Measurements from ENCODE around the gene ASCL5.

DNA sequence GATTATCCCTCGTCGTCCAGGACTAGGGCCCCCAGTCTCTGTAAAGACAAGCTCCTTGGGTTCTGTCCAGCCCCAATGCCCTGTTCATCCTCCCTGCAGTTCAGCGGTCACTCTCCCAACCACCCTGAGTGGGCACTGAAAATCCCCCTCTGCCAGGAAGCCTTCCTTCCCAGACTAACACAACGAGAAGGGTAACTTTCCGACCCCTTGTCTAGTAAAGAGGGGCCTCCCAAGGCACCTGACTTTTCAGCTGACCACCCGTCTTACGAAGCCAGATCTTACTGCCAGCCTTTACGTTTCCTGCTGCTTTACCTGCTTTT, 13.9 kb upstream of the ASCL5 start:
- TF ChIP-seq, protein P1, sequence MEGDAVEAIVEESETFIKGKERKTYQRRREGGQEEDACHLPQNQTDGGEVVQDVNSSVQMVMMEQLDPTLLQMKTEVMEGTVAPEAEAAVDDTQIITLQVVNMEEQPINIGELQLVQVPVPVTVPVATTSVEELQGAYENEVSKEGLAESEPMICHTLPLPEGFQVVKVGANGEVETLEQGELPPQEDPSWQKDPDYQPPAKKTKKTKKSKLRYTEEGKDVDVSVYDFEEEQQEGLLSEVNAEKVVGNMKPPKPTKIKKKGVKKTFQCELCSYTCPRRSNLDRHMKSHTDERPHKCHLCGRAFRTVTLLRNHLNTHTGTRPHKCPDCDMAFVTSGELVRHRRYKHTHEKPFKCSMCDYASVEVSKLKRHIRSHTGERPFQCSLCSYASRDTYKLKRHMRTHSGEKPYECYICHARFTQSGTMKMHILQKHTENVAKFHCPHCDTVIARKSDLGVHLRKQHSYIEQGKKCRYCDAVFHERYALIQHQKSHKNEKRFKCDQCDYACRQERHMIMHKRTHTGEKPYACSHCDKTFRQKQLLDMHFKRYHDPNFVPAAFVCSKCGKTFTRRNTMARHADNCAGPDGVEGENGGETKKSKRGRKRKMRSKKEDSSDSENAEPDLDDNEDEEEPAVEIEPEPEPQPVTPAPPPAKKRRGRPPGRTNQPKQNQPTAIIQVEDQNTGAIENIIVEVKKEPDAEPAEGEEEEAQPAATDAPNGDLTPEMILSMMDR (IDR thresholded peaks at IDR 0.05), result no peak
- no peak for TF ChIP-seq POLR2A (IDR thresholded peaks at IDR 0.05)
